HG03558 (cell line): ENCODE measurements around the gene ABCA7.

Experiments
- ATAC-seq: cut with Tn5 transposase; IDR thresholded peaks from one replicate; pipeline ENCODE4 v1.9.1; 2021; ENCODE audit warnings: moderate number of reproducible peaks; ENCODE audit not compliant: unreplicated experiment; ENCODE audit errors: extremely low read depth

Gene ABCA7

DNA sequence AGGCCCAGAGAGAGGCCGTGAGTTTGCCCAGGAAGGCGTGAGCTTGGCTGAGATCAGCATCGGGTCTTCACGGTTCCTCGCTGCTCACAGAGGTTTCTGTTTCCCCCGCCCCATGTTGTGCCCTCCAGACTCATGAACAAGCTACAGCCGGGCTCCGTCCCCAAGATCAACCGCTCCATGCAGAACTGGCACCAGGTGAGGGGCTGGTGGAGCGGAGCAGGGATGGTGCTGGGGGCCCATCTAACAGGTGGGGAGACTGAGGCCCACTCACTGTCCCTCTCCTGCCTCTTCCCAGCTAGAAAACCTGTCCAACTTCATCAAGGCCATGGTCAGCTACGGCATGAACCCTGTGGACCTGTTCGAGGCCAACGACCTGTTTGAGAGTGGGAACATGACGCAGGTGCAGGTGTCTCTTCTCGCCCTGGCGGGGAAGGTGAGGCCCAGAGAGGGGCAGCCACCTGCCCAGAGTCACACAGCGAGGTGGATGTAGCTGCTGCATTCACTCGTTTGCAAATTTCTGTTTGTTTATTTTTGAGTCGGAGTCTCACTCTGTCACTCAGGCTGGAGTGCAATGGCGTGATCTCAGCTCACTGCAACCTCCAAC is 7.5 kb upstream of the ABCA7 start:
- no peak for ATAC-seq

DNA sequence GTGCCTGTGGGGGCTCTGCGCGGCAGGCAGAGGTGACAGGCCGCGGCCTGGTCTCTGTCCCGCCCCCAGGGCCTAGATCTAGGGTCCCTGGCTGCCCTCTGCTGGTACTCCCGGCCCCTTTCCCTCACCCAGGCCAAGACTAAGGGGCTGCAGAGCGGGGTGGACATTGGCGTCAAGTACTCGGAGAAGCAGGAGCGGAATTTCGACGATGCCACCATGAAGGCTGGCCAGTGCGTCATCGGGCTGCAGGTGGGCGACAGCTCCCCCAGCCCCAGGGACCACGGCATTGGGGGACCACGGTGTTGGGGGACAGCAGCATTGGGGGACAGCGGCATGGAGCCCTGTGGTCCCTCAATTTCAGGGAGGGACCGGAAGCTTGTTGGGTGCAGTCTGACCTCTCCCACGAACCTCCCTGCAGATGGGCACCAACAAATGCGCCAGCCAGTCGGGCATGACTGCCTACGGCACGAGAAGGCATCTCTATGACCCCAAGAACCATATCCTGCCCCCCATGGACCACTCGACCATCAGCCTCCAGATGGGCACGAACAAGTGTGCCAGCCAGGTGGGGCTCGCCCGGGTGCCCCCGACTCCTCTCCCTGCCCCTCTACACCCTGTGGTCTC is 3.8 kb upstream of the ABCA7 start:
- ATAC-seq, result no peak

GRCh38 chr19:1037621-1038064 is 2.3 kb upstream of the ABCA7 start:
- no peak for ATAC-seq

DNA sequence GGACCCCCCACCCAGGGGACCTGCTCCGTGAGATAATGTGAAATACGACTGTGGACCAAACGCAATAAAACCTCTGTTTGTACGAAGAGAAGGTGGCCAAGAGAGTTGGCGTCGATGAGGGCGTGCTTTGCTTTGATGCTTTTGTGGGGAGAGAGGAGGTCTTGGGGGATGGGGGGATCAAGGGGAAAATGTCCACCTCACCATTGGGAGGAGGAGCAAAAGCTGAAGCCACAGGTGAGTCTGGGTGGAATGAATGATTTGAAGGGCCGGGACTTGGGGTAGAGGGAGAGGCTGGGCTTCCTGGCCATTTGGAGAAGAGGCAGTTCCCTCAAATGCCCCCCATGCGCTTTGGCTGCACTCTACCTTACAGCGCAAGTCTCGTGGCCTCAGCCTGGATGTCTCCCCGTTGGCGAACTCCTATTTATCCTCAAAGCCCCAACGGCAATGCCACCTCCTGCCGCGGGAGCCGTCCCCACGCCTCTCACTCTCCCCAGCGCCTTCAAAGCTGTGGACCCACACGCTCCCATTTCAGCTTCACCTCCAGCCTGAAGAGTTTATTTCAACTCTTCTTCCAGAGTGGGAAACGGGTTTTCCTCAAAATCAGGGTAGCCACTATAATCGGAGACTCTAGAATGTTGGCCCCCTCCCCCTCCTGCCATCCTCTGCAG is 795 bp upstream of the ABCA7 start:
- ATAC-seq, result no peak

DNA sequence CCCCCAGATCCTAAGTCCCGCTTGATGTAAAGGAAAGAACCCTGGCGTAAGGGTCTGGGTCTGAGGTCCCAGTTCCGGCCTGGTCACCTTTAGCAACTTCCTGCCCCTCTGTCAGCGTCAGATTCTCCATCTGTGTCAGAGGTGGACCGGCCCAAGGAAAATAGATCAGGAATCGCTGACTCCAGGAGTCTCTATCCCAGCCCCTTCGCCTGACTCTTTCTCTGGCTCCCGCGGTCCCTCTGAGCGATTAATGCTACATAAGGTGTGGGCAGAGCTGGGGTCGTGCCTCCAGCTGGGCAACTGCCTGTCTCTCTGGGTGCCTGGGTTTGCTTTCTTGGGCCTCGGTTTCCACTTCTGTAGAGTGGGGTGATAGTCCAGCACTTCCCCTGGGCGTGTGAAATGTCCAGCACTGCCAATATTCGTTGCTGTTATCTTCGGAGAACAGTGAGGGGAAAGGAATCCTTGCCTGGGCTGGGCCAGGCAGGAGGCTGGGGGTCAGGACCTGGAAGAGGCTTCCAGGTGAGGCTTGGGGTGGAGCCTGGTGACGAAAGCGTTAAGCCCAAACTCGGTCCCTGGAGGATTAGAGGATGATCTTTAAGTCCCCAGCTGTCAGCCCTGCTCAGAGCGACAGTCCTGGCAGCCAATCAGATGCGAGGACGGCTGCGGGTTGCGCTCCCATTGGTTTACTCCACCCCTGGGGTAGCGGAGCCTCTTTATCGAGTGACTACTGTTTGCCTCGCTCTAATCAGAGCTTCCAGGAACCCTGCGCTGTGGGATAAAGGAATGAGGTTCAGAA is 767 bp downstream of the ABCA7 start:
- ATAC-seq, result no peak

GRCh38 chr19:1041272-1041834 is 1.4 kb downstream of the ABCA7 start:
- ATAC-seq, result no peak

DNA sequence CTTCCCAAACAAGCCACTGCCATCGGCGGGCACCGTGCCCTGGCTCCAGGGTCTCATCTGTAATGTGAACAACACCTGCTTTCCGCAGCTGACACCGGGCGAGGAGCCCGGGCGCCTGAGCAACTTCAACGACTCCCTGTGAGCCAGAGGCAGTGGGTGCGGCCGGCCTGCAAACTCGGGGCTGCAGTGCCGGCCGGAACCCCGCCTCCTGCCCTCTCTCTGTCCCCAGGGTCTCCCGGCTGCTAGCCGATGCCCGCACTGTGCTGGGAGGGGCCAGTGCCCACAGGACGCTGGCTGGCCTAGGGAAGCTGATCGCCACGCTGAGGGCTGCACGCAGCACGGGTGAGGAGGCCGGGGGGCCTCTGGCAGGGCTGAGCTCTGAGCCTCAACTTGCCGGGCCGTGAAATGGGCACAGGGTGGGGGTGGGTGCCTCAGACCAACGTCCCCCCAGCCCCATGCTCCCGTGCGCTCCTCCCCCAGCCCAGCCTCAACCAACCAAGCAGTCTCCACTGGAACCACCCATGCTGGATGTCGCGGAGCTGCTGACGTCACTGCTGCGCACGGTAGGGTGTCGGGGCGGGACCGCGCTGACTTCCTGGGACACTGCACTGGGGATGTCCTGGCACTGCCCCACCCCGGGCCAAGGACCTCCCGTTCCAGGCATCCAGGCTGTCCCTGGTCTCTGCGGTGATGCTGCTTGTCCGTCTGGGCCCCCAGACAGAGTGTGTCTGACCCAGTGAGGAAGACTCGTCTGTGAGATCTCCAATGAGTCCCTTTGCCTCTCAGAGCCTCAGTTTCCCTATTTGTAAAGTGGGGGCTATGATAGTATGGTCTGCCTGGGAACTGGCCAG is 2.2 kb downstream of the ABCA7 start:
- no peak for ATAC-seq

DNA sequence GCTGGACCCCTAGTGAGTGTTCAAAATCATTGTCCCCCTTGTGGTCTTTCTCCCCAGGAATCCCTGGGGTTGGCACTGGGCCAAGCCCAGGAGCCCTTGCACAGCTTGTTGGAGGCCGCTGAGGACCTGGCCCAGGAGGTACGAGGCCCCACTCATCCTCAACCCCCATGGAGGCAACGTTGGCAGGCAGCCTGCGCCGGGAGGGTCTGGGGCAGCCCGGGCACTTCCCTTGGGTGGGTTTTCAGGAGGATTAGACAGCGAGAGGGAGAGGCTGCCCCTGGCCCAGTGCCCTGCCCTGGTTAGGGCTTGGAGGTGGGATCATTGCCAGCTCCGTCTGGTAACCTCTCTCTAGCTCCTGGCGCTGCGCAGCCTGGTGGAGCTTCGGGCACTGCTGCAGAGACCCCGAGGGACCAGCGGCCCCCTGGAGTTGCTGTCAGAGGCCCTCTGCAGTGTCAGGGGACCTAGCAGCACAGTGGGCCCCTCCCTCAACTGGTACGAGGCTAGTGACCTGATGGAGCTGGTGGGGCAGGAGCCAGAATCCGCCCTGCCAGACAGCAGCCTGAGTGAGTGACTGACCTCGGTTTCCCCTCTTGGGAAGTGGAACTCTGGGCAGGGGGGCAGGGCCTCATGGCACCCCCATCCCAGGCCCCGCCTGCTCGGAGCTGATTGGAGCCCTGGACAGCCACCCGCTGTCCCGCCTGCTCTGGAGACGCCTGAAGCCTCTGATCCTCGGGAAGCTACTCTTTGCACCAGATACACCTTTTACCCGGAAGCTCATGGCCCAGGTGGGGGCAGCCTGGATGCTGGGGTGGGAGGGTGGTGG is 3.0 kb downstream of the ABCA7 start:
- no peak for ATAC-seq

GRCh38 chr19:1045247-1045603 is 5.3 kb downstream of the ABCA7 start:
- ATAC-seq, result no peak

DNA sequence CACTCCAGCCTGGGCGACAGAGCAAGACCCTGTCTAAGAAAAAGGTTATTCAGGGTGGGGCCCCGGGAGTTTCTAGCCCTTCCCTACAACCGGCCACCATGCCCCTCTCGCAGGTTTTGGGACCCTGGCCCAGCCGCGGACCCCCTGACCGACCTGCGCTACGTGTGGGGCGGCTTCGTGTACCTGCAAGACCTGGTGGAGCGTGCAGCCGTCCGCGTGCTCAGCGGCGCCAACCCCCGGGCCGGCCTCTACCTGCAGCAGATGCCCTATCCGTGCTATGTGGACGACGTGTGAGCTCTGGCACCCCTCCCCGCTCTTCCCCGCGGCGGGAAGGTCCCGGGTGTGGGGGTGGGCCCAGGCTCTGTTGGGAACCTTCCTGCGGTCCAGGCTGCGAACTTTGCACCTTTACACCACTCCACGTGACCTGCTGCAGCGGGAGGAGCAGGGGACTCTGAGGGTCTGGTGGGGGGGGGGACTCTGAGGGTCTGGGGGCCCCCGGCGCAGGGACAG is 6.3 kb downstream of the ABCA7 start:
- no peak for ATAC-seq

DNA sequence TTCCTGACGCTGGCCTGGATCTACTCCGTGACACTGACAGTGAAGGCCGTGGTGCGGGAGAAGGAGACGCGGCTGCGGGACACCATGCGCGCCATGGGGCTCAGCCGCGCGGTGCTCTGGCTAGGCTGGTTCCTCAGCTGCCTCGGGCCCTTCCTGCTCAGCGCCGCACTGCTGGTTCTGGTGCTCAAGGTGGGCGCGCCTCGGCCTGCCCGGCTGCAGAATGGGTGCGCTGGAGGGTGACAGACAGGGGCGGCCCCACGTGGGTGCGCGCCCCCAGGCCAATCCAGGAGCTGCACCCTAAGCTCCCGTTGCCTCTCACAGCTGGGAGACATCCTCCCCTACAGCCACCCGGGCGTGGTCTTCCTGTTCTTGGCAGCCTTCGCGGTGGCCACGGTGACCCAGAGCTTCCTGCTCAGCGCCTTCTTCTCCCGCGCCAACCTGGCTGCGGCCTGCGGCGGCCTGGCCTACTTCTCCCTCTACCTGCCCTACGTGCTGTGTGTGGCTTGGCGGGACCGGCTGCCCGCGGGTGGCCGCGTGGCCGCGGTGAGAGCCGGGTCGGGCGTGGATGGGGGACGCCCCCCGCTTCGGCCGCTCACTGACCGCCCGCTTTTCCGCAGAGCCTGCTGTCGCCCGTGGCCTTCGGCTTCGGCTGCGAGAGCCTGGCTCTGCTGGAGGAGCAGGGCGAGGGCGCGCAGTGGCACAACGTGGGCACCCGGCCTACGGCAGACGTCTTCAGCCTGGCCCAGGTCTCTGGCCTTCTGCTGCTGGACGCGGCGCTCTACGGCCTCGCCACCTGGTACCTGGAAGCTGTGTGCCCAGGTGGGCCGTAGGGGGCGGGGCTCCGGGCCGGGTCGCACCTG is 7.2 kb downstream of the ABCA7 start:
- no peak for ATAC-seq

DNA sequence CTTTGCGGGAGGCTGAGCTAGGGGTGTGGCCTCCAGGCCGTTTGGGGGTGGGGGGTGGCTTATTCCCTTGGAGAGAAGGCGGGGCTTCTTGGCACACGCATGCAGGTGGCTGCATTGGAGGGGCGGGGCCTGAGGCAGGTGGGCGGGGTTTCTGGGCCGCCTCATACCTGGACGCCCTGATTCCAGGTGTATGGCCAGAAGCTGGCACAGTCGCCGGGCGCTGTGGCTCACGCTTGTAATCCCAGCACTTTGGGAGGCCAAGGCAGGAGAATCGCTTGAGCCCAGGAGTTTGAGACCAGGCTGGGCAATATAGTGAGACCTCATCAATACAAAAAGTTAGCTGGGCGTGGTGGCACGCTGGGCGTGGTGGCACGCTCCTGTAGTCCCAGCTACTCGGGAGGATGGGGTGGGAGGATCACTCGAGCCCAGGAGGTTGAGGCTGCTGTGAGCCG is 7.8 kb downstream of the ABCA7 start:
- ATAC-seq, result no peak

- no peak for ATAC-seq
Observed at GRCh38 chr19:1049106-1049505, 9.2 kb downstream of the ABCA7 start.

GRCh38 chr19:1049800-1050199 is 9.9 kb downstream of the ABCA7 start:
- ATAC-seq, result no peak

GRCh38 chr19:1050989-1051788 is 11.3 kb downstream of the ABCA7 start:
- ATAC-seq, result no peak

GRCh38 chr19:1051791-1052190 is 11.9 kb downstream of the ABCA7 start:
- no peak for ATAC-seq

- no peak for ATAC-seq
Observed at GRCh38 chr19:1052349-1052975, 12.6 kb downstream of the ABCA7 start.
